ENCODE results near the gene SPHK1.
A peak's percentile ranks its signal among the peaks of the same experiment; 100 is the strongest.

SPHK1 gene

DNA sequence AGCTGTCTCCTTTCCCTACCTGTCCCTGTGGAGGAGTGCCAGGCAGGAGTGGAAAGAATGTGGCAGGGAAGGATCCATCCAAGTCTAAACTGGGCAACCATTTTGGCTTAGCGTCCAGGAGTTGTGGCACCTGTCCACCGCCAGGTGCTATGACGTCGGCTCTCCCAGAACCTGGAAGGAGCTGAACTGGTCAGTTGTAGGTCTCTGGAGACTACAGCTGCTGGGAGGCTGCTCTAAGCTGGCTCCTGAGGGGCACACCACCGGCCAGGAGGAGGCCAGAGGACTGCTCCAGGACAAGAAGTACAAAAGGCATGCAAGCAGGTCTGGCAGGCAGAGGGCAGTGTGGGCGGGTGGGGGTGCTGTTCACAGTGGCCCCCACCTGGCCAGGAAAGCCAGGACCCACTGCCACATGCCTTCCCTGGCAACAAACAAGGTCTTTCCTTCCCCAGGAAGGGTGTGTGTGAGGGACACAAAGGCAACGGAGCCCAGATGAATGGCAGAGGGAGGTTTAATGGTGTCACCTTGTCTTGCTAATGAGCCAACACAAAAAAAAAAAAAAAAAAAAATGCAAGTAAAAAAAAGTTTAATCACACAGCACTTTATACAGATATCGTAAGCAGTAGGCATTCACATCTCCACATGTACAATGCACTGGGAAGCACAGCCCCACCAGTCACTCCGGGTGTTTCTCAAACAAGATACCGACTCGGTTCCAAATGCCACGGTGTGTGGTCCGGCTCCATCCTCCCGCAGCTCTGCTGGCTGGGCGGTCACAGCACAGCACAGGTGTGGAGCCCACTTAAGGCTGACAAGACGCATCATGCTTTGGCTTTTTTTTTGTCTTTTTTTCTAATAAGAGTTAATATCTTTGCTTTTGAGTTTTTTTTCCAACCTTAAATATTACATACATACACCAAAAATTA is 4.8 kb downstream of the SPHK1 start:
- H3K4me1 ChIP-seq (ENCODE audit: control insufficient read depth, insufficient read depth, low read length), result peaks cover 15% of the 10 kb centered on the region
- no peaks in the 10 kb centered on the region for H3K9me3 ChIP-seq (ENCODE audit: control insufficient read depth, insufficient read depth, low read length)
- no peak overlapping the region for H3K4me3 ChIP-seq (ENCODE audit: low read depth, low read length)
- H3K9ac ChIP-seq (ENCODE audit: low read depth, low read length), result no peak overlapping the region
- peaks cover 38% of the 10 kb centered on the region for H3K36me3 ChIP-seq (ENCODE audit: control insufficient read depth, insufficient read depth, low read length)
- H3K27me3 ChIP-seq (ENCODE audit: control insufficient read depth, insufficient read depth, low read length), result peaks cover 26% of the 10 kb centered on the region
- peak overlapping the region; percentile 21 for H3K27ac ChIP-seq (ENCODE audit: low read depth, low read length)

- peak overlapping the region; percentile 21 for H3K27ac ChIP-seq (ENCODE audit: low read depth, low read length)
- H3K36me3 ChIP-seq (ENCODE audit: control insufficient read depth, insufficient read depth, low read length), result peaks cover 43% of the 10 kb centered on the region
- H3K27me3 ChIP-seq (ENCODE audit: control insufficient read depth, insufficient read depth, low read length), result peaks cover 19% of the 10 kb centered on the region
- no peak overlapping the region for H3K4me3 ChIP-seq (ENCODE audit: low read depth, low read length)
- H3K9me3 ChIP-seq (ENCODE audit: control insufficient read depth, insufficient read depth, low read length), result no peaks in the 10 kb centered on the region
- peaks cover 15% of the 10 kb centered on the region for H3K4me1 ChIP-seq (ENCODE audit: control insufficient read depth, insufficient read depth, low read length)
- H3K9ac ChIP-seq (ENCODE audit: low read depth, low read length), result no peak overlapping the region
Measured at GRCh38 chr17:76390003-76390421, 5.6 kb downstream of the SPHK1 start.

DNA sequence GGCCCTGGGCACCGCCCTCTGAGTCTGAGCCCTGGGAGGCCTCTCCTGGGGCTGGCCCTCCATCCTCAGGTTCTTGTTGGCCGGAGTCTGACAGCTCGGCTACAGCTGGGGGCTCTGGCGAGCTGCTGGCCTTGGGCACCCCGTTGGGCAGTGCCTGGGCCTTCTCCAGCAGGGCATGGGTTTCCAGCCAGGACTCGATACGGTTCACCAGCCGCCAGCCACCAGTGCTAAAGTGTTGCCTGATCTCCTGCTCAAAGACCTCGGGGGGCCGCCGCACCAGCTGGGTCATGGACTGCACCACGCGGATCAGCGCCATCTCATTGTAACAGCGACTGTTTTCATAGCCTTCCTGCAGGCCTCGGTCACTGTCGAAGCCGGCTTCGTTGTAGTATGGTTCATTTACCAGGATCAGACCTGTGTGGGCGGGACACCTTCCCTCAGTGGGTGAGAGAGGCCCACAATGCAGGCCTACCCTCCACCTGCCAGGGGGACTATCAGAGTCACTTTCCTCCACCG is 6.8 kb downstream of the SPHK1 start:
- Histone ChIP-seq H3K27ac (ENCODE audit: low read depth, low read length) (no peak overlapping the region), H3K9me3 (ENCODE audit: control insufficient read depth, insufficient read depth, low read length) (no peaks in the 10 kb centered on the region), H3K9ac (ENCODE audit: low read depth, low read length) (no peak overlapping the region), H3K4me3 (ENCODE audit: low read depth, low read length) (no peak overlapping the region), H3K4me1 (ENCODE audit: control insufficient read depth, insufficient read depth, low read length) (peaks cover 15% of the 10 kb centered on the region), H3K36me3 (ENCODE audit: control insufficient read depth, insufficient read depth, low read length) (peaks cover 53% of the 10 kb centered on the region), H3K27me3 (ENCODE audit: control insufficient read depth, insufficient read depth, low read length) (peaks cover 6% of the 10 kb centered on the region; the same call in 1 of the 2 replicates)

GRCh38 chr17:76394166-76394565 is 9.8 kb downstream of the SPHK1 start:
- Histone ChIP-seq H3K9ac (ENCODE audit: low read depth, low read length) (no peak overlapping the region), H3K9me3 (ENCODE audit: control insufficient read depth, insufficient read depth, low read length) (no peaks in the 10 kb centered on the region), H3K4me3 (ENCODE audit: low read depth, low read length) (no peak overlapping the region), H3K27ac (ENCODE audit: low read depth, low read length) (no peak overlapping the region), H3K4me1 (ENCODE audit: control insufficient read depth, insufficient read depth, low read length) (peaks cover 11% of the 10 kb centered on the region), H3K27me3 (ENCODE audit: control insufficient read depth, insufficient read depth, low read length) (no peaks in the 10 kb centered on the region), H3K36me3 (ENCODE audit: control insufficient read depth, insufficient read depth, low read length) (peaks cover 82% of the 10 kb centered on the region)

GRCh38 chr17:76395980-76396379 is 11.6 kb downstream of the SPHK1 start:
- H3K4me1 ChIP-seq (ENCODE audit: control insufficient read depth, insufficient read depth, low read length), result no peaks in the 10 kb centered on the region

GRCh38 chr17:76397184-76397583 is 12.8 kb downstream of the SPHK1 start:
- Histone ChIP-seq H3K36me3 (ENCODE audit: control insufficient read depth, insufficient read depth, low read length) (peaks cover 89% of the 10 kb centered on the region), H3K4me1 (ENCODE audit: control insufficient read depth, insufficient read depth, low read length) (no peaks in the 10 kb centered on the region), H3K27ac (ENCODE audit: low read depth, low read length) (no peak overlapping the region), H3K9me3 (ENCODE audit: control insufficient read depth, insufficient read depth, low read length) (no peaks in the 10 kb centered on the region), H3K9ac (ENCODE audit: low read depth, low read length) (no peak overlapping the region), H3K27me3 (ENCODE audit: control insufficient read depth, insufficient read depth, low read length) (no peaks in the 10 kb centered on the region), H3K4me3 (ENCODE audit: low read depth, low read length) (no peak overlapping the region)

More at GRCh38 chr17:76395980-76396379, 11.6 kb downstream of the SPHK1 start:
- Histone ChIP-seq H3K9ac (ENCODE audit: low read depth, low read length) (no peak overlapping the region), H3K27me3 (ENCODE audit: control insufficient read depth, insufficient read depth, low read length) (no peaks in the 10 kb centered on the region), H3K36me3 (ENCODE audit: control insufficient read depth, insufficient read depth, low read length) (peaks cover 91% of the 10 kb centered on the region), H3K4me3 (ENCODE audit: low read depth, low read length) (no peak overlapping the region), H3K27ac (ENCODE audit: low read depth, low read length) (no peak overlapping the region), H3K9me3 (ENCODE audit: control insufficient read depth, insufficient read depth, low read length) (no peaks in the 10 kb centered on the region)

DNA sequence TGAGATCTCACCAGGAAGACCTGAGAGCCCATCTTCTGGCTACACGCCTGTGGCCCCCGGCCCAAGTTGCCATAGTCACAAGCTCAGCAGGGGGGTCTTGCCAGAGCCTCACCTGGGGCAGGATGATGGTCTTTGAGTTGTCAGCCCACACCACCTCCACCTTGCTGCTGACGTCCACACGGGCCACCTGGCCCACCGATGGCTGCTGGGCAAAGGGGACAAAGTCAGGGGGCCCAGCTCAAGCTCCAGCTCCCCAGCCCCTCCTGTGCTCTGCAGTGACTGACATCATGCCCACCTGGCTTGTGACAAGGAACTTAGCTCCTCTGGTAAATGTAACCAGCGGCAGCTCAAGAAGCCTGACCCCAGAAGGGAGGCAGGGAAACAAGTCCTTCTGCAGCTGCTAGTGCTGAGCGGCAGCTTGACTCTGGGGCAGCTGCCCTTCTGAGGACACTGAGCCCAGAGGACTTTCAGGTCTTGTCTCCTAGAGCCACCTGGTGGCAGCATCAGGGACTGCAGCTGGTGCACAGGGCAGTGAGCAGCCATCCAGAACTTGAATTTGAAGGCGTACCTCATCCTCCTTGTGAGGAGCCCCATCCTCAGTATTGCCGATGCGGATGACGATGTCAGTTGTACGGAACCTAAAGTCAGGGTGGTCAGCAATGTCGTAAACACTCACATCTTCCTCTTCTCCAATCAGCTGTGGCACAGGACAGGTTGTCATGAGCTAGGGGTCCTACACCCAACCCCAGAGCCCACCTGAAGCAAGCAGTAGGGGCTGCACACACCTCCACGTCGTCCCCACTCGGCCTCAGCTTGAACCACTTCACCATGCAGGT is 13.5 kb downstream of the SPHK1 start:
- H3K4me3 ChIP-seq (ENCODE audit: low read depth, low read length), result no peak overlapping the region
- H3K27ac ChIP-seq (ENCODE audit: low read depth, low read length), result no peak overlapping the region
- peaks cover 89% of the 10 kb centered on the region for H3K36me3 ChIP-seq (ENCODE audit: control insufficient read depth, insufficient read depth, low read length)
- H3K9me3 ChIP-seq (ENCODE audit: control insufficient read depth, insufficient read depth, low read length), result no peaks in the 10 kb centered on the region
- no peaks in the 10 kb centered on the region for H3K4me1 ChIP-seq (ENCODE audit: control insufficient read depth, insufficient read depth, low read length)
- no peak overlapping the region for H3K9ac ChIP-seq (ENCODE audit: low read depth, low read length)
- no peaks in the 10 kb centered on the region for H3K27me3 ChIP-seq (ENCODE audit: control insufficient read depth, insufficient read depth, low read length)

GRCh38 chr17:76398523-76399174 is 14.2 kb downstream of the SPHK1 start:
- Histone ChIP-seq H3K9ac (ENCODE audit: low read depth, low read length) (no peak overlapping the region), H3K27ac (ENCODE audit: low read depth, low read length) (no peak overlapping the region)

GRCh38 chr17:76399175-76400172 is 15.1 kb downstream of the SPHK1 start:
- Histone ChIP-seq H3K27me3 (ENCODE audit: control insufficient read depth, insufficient read depth, low read length) (no peaks in the 10 kb centered on the region), H3K36me3 (ENCODE audit: control insufficient read depth, insufficient read depth, low read length) (peaks cover 92% of the 10 kb centered on the region), H3K4me1 (ENCODE audit: control insufficient read depth, insufficient read depth, low read length) (no peaks in the 10 kb centered on the region), H3K9ac (ENCODE audit: low read depth, low read length) (no peak overlapping the region), H3K9me3 (ENCODE audit: control insufficient read depth, insufficient read depth, low read length) (no peaks in the 10 kb centered on the region), H3K4me3 (ENCODE audit: low read depth, low read length) (no peak overlapping the region), H3K27ac (ENCODE audit: low read depth, low read length) (no peak overlapping the region)

More at GRCh38 chr17:76398523-76399174, 14.2 kb downstream of the SPHK1 start:
- Histone ChIP-seq H3K9me3 (ENCODE audit: control insufficient read depth, insufficient read depth, low read length) (no peaks in the 10 kb centered on the region), H3K4me3 (ENCODE audit: low read depth, low read length) (no peak overlapping the region), H3K27me3 (ENCODE audit: control insufficient read depth, insufficient read depth, low read length) (no peaks in the 10 kb centered on the region), H3K36me3 (ENCODE audit: control insufficient read depth, insufficient read depth, low read length) (peaks cover 92% of the 10 kb centered on the region), H3K4me1 (ENCODE audit: control insufficient read depth, insufficient read depth, low read length) (no peaks in the 10 kb centered on the region)

DNA sequence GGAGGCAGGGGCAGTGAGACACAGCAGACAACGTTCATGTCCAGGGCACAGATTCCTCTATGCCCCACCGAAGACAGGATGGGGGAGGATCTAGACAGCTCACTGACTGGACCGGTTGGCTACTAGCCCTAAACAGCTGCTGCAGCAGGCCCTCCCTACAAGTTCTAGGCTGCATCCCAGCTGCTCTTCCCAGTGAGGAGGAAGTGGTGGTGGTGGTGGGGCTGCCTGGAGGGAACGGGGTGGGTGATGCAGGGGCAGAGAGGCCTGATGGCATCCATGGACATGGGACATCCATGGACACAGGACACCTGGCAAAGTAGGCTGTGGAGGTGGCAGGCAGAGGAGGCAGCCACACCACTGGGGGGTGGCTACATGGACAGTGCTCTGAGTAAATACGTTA is 18.3 kb downstream of the SPHK1 start:
- peaks cover 76% of the 10 kb centered on the region for H3K36me3 ChIP-seq (ENCODE audit: control insufficient read depth, insufficient read depth, low read length)

More for the DNA sequence above, 18.3 kb downstream of the SPHK1 start:
- Histone ChIP-seq H3K27me3 (ENCODE audit: control insufficient read depth, insufficient read depth, low read length) (no peaks in the 10 kb centered on the region), H3K4me3 (ENCODE audit: low read depth, low read length) (no peak overlapping the region), H3K27ac (ENCODE audit: low read depth, low read length) (no peak overlapping the region), H3K9ac (ENCODE audit: low read depth, low read length) (no peak overlapping the region), H3K4me1 (ENCODE audit: control insufficient read depth, insufficient read depth, low read length) (no peaks in the 10 kb centered on the region), H3K9me3 (ENCODE audit: control insufficient read depth, insufficient read depth, low read length) (no peaks in the 10 kb centered on the region)

All from HUES48 (cell line).